Keratinocyte (primary cell): ENCODE results near the gene POU5F2. TPM values are rescaled to one million over a fixed set of nuclear protein-coding genes. Genes with fewer than 3 reads are reported as not detected.

Experiments used
- DNase-seq: peaks from one replicate; pipeline ENCODE4 v3.0.0-alpha.2; 2011; ENCODE audit warnings: low read depth, missing footprints, low spot score
- FAIRE-seq: peaks from 2 replicates; lab custom pipeline; 2011; peaks lifted over from hg19 to GRCh38; lab: Jason Lieb, UNC
- H2AFZ ChIP-seq: 2 replicates; pipeline ENCODE4 v1.6.0; 2012; ENCODE audit warnings: low read length, control low read depth, inconsistent platforms; ENCODE audit not compliant: control insufficient read depth
- H3K27ac ChIP-seq: 2 replicates; pipeline ENCODE4 v1.5.1; 2011; ENCODE audit warnings: low read length; ENCODE audit not compliant: control insufficient read depth, insufficient read depth
- H3K27me3 ChIP-seq: 3 replicates; pipeline ENCODE4 v1.6.0; 2011; ENCODE audit warnings: low read length; ENCODE audit not compliant: control insufficient read depth, insufficient read depth; ENCODE audit errors: extremely low read depth
- H3K36me3 ChIP-seq, 2 experiments: 2 replicates in 1 of 2; 3 replicates in 1 of 2; pipeline ENCODE4 v1.5.1; 2011; ENCODE audit warnings: low read length in 2 of 2, mild to moderate bottlenecking in 1 of 2; ENCODE audit not compliant: control insufficient read depth in 2 of 2, insufficient read depth in 2 of 2; ENCODE audit errors: extremely low read depth in 1 of 2
- H3K4me1 ChIP-seq: 3 replicates; pipeline ENCODE4 v1.5.1; 2011; ENCODE audit warnings: low read length; ENCODE audit not compliant: control insufficient read depth, insufficient read depth; ENCODE audit errors: extremely low read depth
- H3K4me2 ChIP-seq: 3 replicates; pipeline ENCODE4 v1.6.0; 2011; ENCODE audit warnings: low read depth, low read length; ENCODE audit not compliant: control insufficient read depth, insufficient read depth; ENCODE audit errors: extremely low read depth
- H3K4me3 ChIP-seq, 3 experiments: fragments of 200-600 bp in 1 of 3; sonication (generic) in 1 of 3; 2 replicates in 2 of 3; 3 replicates in 1 of 3; pipeline ENCODE4 v1.5.1; 2011 to 2016; ENCODE audit warnings: low read length in 3 of 3, mild to moderate bottlenecking in 3 of 3, control low read depth in 2 of 3, inconsistent platforms in 1 of 3, low read depth in 1 of 3, mixed read lengths in 1 of 3, mixed run types in 1 of 3, moderate library complexity in 1 of 3; ENCODE audit not compliant: control insufficient read depth in 2 of 3, insufficient read depth in 2 of 3; ENCODE audit errors: extremely low read depth in 1 of 3
- H3K79me2 ChIP-seq: 2 replicates; pipeline ENCODE4 v1.6.0; 2012; ENCODE audit warnings: low read length; ENCODE audit not compliant: control insufficient read depth, insufficient read depth
- H3K9ac ChIP-seq: 3 replicates; pipeline ENCODE4 v1.6.0; 2011; ENCODE audit warnings: low read length; ENCODE audit not compliant: control insufficient read depth, insufficient read depth; ENCODE audit errors: extremely low read depth
- H3K9me1 ChIP-seq: 3 replicates; pipeline ENCODE4 v1.6.0; 2011; ENCODE audit warnings: low read length; ENCODE audit not compliant: control insufficient read depth, insufficient read depth; ENCODE audit errors: extremely low read depth
- H3K9me3 ChIP-seq: 2 replicates; pipeline ENCODE4 v1.5.1; 2012; ENCODE audit warnings: low read depth, low read length; ENCODE audit not compliant: control insufficient read depth
- H4K20me1 ChIP-seq: 3 replicates; pipeline ENCODE4 v1.6.0; 2011; ENCODE audit warnings: low read length; ENCODE audit not compliant: control insufficient read depth, insufficient read depth; ENCODE audit errors: extremely low read depth
- EZH2 ChIP-seq: IDR thresholded peaks from one replicate; pipeline ENCODE4 v1.6.1; 2012; ENCODE audit warnings: inconsistent platforms, mild to moderate bottlenecking, low read length, moderate library complexity
- dilution Hi-C: fragments of 300-500 bp; cut with MboI; formaldehyde crosslinking; loops from one replicate; pipeline ENCODE4 v1.7.0; 2020; ENCODE audit warnings: low sequenced_read_pairs; ENCODE audit not compliant: extremely low pct_ligation_motif_present
- polyA plus RNA-seq, 5 experiments: library from polyadenylated mRNA; depleted of rRNA in 3 of 5; stranded (reverse) in 3 of 5; stranded (forward) in 1 of 5; unstranded in 1 of 5; fragments of >200 nt; gene quantifications; 1 replicate in 1 of 5; 2 replicates in 3 of 5; 3 replicates in 1 of 5; pipeline versions ENCODE4 v1.2.1 to v1.2.3, GENCODE V29; 2011 to 2012; ENCODE audit warnings: missing spikeins in 2 of 5, low read depth in 1 of 5, low replicate concordance in 1 of 5
- TF ChIP-seq, protein P1 (sequence below), 3 experiments: IDR thresholded peaks in 1 of 3; conservative IDR thresholded peaks in 1 of 3; optimal IDR thresholded peaks in 1 of 3; 2 replicates in 2 of 3; 3 replicates in 1 of 3; pipeline versions ENCODE3 to v1.5.1; 2011; ENCODE audit warnings: low read length in 3 of 3, mild to moderate bottlenecking in 3 of 3, moderate library complexity in 2 of 3, control low read depth in 1 of 3, inconsistent platforms in 1 of 3; ENCODE audit not compliant: insufficient read depth in 2 of 3; ENCODE audit errors: extremely low read depth in 1 of 3

POU5F2 gene
- polyA plus RNA-seq, 1 donor (not counting 4 experiments of a cell fraction or from before 2014, with no cell fraction given): 0.09 TPM

DNA sequence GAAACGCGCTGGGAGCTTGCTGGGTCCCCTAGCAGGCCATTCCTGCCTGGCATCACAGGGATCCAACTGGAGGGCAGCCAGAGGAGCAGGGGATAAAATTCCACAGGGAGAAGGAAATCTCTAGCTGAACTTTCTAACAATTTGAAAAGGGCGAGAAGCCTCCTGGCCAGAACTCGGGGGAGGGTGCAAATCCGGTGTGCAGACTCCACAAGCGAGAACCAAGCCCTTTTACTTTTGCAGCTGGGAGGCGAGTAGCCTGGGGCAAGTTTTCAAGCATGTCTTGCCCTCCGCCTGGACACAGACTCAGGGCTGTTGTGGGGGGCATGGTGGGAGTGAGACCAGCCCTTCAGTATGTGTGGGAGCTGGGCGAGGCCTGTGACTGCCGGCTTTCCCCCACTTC, 14.3 kb upstream of the POU5F2 start:
- H3K27me3 ChIP-seq: no peaks in the 10 kb centered on the region
- H3K27ac ChIP-seq: no peak overlapping the region
- H3K4me3 ChIP-seq: no peak overlapping the region
- FAIRE-seq: no peak
- dilution Hi-C loops: no loop called here
- no peak for DNase-seq
- H3K4me2 ChIP-seq: no peak overlapping the region
- no peak overlapping the region for H3K9ac ChIP-seq
- no peaks in the 10 kb centered on the region for H3K9me3 ChIP-seq
- H3K36me3 ChIP-seq: no peaks in the 10 kb centered on the region
- H4K20me1 ChIP-seq: no peaks in the 10 kb centered on the region
- no peaks in the 10 kb centered on the region for H3K79me2 ChIP-seq
- no peak overlapping the region for H2AFZ ChIP-seq
- H3K9me1 ChIP-seq: no peaks in the 10 kb centered on the region
- TF ChIP-seq, protein P1, sequence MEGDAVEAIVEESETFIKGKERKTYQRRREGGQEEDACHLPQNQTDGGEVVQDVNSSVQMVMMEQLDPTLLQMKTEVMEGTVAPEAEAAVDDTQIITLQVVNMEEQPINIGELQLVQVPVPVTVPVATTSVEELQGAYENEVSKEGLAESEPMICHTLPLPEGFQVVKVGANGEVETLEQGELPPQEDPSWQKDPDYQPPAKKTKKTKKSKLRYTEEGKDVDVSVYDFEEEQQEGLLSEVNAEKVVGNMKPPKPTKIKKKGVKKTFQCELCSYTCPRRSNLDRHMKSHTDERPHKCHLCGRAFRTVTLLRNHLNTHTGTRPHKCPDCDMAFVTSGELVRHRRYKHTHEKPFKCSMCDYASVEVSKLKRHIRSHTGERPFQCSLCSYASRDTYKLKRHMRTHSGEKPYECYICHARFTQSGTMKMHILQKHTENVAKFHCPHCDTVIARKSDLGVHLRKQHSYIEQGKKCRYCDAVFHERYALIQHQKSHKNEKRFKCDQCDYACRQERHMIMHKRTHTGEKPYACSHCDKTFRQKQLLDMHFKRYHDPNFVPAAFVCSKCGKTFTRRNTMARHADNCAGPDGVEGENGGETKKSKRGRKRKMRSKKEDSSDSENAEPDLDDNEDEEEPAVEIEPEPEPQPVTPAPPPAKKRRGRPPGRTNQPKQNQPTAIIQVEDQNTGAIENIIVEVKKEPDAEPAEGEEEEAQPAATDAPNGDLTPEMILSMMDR (optimal IDR thresholded peaks at IDR 0.05 in 1 of 3, IDR thresholded peaks at IDR 0.05 in 1 of 3, conservative IDR thresholded peaks at IDR 0.05 in 1 of 3; ENCODE audit: extremely low read depth in 1 of 3, insufficient read depth in 2 of 3, low read length in 3 of 3): no peak
- TF ChIP-seq EZH2: no peak
- no peaks in the 10 kb centered on the region for H3K4me1 ChIP-seq

DNA sequence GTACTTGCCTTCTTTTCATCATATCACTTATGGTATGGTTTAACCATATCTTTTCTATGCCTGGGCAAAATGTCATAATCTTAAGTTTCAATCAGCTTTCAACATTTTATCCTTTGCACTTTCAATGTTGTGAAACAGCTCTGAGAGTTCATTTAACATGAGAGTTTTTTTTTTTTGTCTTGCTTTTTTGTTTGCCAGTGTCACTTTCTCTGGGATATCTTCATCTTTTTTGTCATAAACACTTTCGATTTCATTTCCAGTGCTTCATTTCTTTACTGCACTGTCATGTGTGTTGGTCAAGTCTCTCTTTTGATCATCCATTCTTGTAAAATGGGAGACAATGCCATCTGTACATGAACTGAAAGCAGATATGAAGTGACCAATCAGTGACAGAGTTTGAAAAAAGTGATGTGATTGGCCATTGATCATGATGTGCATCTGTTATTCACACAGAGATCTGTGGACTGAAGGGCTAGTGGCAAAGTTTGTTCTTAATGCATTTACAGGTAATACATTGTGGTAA, 7.5 kb upstream of the POU5F2 start:
- dilution Hi-C loops: no loop called here
- Histone ChIP-seq H3K27ac (no peak overlapping the region), H3K36me3 (no peaks in the 10 kb centered on the region), H3K9me1 (no peaks in the 10 kb centered on the region), H3K4me3 (no peak overlapping the region), H3K27me3 (no peaks in the 10 kb centered on the region), H3K79me2 (no peaks in the 10 kb centered on the region), H3K4me2 (no peak overlapping the region), H4K20me1 (no peaks in the 10 kb centered on the region), H3K4me1 (no peaks in the 10 kb centered on the region), H2AFZ (no peak overlapping the region), H3K9me3 (no peaks in the 10 kb centered on the region), H3K9ac (no peak overlapping the region)
- no peak for DNase-seq
- TF ChIP-seq, protein P1 (optimal IDR thresholded peaks at IDR 0.05 in 1 of 3, IDR thresholded peaks at IDR 0.05 in 1 of 3, conservative IDR thresholded peaks at IDR 0.05 in 1 of 3; ENCODE audit: extremely low read depth in 1 of 3, insufficient read depth in 2 of 3, low read length in 3 of 3): no peak
- no peak for TF ChIP-seq EZH2
- FAIRE-seq: no peak
